EH (cell line): Measurements from ENCODE around the gene CHCHD6.
"Not testable (repeated sequence)": the region's sequence is repeated elsewhere in the genome, so short reads cannot be mapped to it uniquely, and the experiment has no call there.

ENCODE experiments used
- DNase-seq: peaks from one replicate; pipeline ENCODE4 v3.0.0-alpha.2; 2015; ENCODE audit warnings: low read depth

CHCHD6 gene

DNA sequence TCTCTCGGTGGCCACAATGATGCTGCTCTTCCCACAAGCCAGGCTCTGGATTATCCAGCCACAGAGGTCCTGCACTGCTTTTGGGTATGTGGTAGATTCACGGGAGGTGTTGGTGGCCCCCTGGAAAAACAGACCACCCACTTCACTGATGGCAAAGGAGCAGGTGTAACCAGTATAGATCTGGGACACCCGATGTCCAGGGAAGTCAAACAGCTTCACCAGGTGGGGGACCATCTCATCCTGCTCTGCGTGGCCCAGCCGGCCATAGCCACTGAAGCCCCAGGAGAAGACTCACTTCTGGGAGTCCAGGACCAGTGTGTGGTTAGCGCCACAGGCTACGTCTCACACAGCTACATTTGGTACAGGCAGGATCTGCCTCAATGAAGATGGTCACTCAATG, 62.6 kb downstream of the CHCHD6 start:
- no peak for DNase-seq

GRCh38 chr3:126768903-126769302, 64.9 kb downstream of the CHCHD6 start:
- no peak for DNase-seq

DNA sequence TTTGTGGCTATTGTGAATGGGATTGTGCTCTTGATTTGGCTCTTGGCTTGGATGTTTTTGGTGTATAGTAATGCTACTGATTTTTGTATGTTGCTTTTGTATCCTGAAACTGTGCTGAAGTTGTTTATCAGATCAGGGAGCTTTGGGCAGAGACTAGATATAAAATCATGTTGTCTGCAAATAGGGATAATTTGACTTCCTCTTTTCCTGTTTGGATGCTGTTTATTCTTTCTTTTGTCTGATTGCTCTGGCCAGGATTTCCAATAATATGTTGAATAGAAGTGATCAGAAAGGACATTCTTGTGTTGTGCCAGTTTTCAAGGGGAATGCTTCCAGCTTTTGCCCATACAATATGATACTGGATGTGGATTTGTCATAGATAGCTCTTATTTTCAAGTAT, 66.1 kb downstream of the CHCHD6 start:
- DNase-seq, result no peak

GRCh38 chr3:126773167-126773566, 69.1 kb downstream of the CHCHD6 start:
- DNase-seq, result no peak

- DNase-seq, result no peak
Observed at GRCh38 chr3:126773783-126774182, 69.7 kb downstream of the CHCHD6 start.

- DNase-seq, result peak; percentile 5
Observed at GRCh38 chr3:126777366-126777765, 73.3 kb downstream of the CHCHD6 start.

DNA sequence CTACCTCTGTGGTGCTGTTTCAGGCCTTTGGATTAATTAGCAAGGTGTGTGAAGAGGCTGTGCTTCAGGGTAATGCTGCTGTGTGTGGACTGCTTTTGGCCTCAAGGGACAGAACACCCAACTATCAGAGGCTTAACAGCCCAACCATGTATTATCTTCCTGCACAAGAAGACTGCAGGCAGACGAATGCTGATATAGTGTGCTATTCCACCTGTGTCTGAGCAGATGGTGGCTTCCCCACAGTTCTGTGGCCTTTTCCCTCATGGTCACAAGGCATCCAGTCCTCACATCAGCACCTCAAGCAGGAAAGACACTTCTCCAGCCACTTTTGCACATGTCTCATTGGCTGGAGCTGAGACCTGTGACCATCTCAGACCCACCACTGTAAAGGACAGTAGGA, 76.6 kb downstream of the CHCHD6 start:
- no peak for DNase-seq

- DNase-seq, result no peak
Observed at GRCh38 chr3:126781406-126781805, 77.4 kb downstream of the CHCHD6 start.

DNA sequence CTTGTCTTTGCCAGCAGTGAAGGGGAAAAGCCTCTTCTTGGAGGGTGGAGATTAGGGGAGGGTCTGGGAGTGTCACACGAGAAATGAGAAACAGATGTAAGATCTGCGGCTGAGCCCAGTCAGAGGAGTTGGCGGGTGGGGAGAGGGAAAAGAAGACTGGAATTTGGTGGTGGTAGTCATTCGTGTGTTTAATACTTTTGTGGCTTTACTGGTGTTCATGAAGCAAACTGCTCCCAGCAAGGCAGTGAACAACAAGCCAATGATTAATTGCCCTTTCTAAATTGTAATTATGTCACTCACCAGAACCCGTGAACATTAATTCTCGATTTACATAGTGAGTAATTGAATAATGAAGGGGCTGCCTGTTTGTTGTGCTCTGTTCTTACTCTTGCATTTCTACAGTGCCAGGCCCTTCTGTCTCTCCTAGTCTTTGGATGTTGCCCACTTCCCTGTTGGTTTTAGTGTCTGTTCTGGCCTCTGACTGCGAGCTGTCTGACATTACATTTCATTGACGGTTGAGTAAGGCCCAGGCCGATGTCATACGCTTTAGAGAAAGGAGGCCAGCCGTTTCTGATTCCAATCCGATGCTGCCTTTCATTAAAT, 78.0 kb downstream of the CHCHD6 start:
- DNase-seq, result peak; percentile 94

- DNase-seq, result peak; percentile 96
Observed at GRCh38 chr3:126782536-126782935, 78.5 kb downstream of the CHCHD6 start.

- DNase-seq, result no peak
Observed at GRCh38 chr3:126784254-126784653, 80.2 kb downstream of the CHCHD6 start.

DNA sequence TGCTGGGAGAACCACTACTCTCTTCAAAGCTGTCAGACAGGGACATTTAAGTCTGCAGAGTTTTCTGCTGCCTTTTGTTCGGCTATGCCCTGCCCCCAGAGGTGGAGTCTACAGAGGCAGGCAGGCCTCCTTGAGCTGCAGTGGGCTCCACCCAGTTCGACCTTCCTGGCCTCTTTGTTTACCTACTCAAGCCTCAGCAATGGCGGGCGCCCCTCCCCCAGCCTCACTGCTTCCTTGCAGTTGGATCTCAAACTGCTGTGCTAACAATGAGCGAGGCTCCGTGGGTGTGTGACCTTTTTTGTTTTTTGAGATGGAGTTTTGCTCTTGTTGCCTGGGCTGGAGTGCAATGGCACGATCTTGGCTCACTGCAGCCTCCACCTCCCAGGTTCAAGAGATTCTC, 87.3 kb downstream of the CHCHD6 start:
- DNase-seq, result not testable (repeated sequence)

GRCh38 chr3:126792998-126793397, 89.0 kb downstream of the CHCHD6 start:
- no peak for DNase-seq

- no peak for DNase-seq
Observed at GRCh38 chr3:126797563-126797962, 93.5 kb downstream of the CHCHD6 start.

DNA sequence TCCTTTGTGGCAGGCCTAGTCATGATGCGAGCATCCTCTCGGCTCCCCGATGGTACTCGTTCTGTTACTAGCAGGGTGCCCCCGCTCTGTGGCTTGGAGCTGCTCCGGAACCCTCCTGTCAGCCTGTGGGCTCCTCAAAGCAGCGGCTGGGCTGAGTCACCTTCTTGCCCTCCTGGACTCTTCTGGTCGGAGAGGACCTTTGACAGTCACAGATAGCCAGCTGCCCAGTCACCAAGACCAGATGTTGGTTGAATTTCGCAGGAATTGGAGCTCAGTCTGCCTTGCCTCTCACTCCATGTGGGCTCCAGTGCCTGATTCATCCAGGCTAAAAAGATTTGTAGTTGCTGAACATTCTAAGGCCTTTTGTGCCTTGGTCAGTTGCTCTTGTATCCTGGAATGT, 94.5 kb downstream of the CHCHD6 start:
- peak; percentile 16 for DNase-seq

- DNase-seq, result no peak
Observed at GRCh38 chr3:126799099-126799498, 95.1 kb downstream of the CHCHD6 start.

GRCh38 chr3:126801312-126801711, 97.3 kb downstream of the CHCHD6 start:
- DNase-seq, result not testable (repeated sequence)

- no peak for DNase-seq
Observed at GRCh38 chr3:126807795-126808194, 103.8 kb downstream of the CHCHD6 start.

GRCh38 chr3:126811530-126811929, 107.5 kb downstream of the CHCHD6 start:
- DNase-seq, result peak; percentile 75

DNA sequence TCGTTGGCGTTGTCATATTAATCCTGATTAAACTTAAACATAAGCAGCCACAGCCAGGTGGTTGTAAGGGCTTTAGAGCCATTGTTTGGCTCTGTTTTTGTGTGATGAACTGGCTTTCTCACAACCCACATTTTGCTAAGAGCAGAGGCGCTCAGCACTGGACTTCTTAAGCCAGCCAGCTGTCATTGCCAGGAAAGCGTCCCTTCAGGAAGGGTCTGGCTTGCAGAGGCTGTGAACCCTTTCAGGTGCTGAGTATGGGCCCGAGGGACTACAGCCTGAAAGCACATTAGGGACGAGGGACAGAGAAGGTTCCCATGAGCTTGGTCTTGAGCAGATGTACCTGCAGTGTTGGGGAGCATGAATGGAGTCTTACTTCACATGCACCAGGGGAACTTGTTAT, 112.3 kb downstream of the CHCHD6 start:
- no peak for DNase-seq

DNA sequence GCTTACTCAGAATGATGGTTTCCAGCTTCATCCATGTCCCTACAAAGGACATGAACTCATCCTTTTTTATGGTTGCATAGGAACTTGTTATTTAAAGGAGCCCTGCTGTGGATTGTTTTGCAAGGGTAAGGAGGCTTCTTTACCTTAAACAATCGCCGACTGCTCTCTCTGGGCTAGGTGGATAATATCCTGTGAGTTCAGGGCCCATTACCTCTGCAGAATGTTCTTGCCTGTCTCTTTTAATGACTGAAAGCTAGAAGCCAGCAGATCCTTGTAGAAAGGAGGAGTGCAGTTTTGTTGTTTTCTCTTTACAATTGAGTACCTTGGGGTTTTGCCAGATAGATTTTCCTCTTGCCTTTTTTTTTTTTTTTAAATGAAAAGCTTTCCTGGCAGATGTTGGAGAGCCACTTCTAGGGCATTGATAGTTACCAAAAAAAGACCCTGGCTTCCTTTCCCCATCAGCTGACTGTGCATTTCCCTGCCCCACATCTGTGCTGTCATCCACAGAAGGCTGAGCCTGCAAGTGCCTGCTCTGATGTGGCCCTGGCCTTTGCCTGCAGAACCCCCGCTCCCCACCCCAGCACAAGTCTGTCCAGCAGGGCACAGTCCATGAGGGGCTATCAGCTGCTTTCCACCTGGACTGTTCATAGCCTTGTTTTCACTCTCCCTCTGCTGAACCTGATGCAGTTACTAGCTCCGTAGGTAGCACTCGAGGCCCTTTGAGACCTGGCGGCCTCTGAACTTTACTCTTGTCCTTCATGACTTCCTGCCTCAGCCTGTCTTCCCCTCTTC, 113.1 kb downstream of the CHCHD6 start:
- DNase-seq, result no peak

DNA sequence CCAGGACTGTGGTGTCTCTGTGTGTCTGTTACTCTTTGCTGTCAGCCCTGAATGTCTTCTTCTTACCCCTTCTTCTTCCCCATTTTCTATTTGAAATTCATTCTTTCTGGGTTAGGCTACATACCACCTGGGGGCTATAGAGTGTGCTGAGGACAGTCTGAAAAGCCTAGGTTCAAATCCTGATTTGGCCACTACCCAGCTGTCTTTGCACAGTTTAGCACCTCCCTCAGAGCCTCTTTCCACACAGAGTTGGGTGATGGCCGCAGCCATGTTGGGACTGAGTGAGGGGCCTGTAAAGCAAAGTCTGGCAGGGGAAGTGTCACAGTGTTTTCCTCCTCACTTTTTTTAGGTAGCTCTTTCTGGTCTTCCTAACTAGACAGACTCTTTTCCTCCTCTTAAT, 113.7 kb downstream of the CHCHD6 start:
- DNase-seq, result no peak

GRCh38 chr3:126818400-126819095, 114.5 kb downstream of the CHCHD6 start:
- no peak for DNase-seq
